Measurements from ENCODE around the gene CACNA2D3. TPM values are rescaled to one million over a fixed set of nuclear protein-coding genes. Genes with fewer than 3 reads are reported as not detected.

The CACNA2D3 gene
- total RNA-seq, 1 experiment from 2014 or later: 0.59 TPM

DNA sequence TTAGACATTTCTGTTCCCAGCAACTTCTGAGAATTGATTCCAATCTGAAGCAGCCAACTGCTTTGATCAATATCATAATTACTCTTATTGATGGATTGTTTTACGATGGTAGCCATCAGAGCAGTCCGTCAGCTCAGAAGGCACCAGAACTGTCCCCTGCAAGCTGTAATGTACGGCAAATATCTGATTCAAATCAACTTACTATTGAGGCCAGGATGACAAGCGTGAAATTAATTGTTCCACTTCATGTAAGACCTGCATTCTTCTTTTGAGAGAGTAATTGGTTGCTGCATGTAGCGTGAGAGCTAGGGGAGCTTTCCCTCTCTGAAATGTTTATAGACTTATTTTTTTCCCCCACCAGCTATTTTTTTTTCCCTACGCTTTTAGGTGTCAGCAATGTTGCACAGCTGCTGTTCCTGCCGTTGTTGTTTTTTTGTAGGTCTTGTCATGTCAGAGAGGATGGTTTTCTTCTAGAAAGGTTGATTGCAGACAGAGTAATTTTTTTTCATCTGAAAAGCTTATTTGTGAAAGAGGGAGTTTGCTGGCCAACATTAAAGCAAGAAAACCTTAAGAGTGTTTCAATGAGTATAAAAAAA, 134.9 kb downstream of the CACNA2D3 start:
- ChIA-PET POLR2A (ENCODE audit: unreplicated experiment) (no interaction called here), CTCF (no interaction called here)
- Histone ChIP-seq H3K27ac (no peak overlapping the region), H4K20me1 (ENCODE audit: insufficient read depth) (no peaks in the 10 kb centered on the region), H3K4me3 (no peak overlapping the region), H3K4me2 (no peak overlapping the region), H3K9me3 (ENCODE audit: insufficient read depth, low read depth) (no peaks in the 10 kb centered on the region), H3K36me3 (ENCODE audit: low read depth) (no peaks in the 10 kb centered on the region), H3F3A (ENCODE audit: insufficient read depth, low read depth) (no peaks in the 10 kb centered on the region), H3K27me3 (ENCODE audit: insufficient read depth, low read depth) (peaks cover 34% of the 10 kb centered on the region), H3K9me2 (ENCODE audit: insufficient read depth) (no peaks in the 10 kb centered on the region; the same call in 1 of the 2 replicates), H3K4me1 (replicated peaks; ENCODE audit: insufficient read depth) (no peaks in the 10 kb centered on the region), H2AFZ (no peak overlapping the region), H3K79me2 (ENCODE audit: low read depth) (no peaks in the 10 kb centered on the region)
- TF ChIP-seq EZH2 (IDR thresholded peaks at IDR 0.05; ENCODE audit: low read depth): no peak
- TF ChIP-seq, protein P1, sequence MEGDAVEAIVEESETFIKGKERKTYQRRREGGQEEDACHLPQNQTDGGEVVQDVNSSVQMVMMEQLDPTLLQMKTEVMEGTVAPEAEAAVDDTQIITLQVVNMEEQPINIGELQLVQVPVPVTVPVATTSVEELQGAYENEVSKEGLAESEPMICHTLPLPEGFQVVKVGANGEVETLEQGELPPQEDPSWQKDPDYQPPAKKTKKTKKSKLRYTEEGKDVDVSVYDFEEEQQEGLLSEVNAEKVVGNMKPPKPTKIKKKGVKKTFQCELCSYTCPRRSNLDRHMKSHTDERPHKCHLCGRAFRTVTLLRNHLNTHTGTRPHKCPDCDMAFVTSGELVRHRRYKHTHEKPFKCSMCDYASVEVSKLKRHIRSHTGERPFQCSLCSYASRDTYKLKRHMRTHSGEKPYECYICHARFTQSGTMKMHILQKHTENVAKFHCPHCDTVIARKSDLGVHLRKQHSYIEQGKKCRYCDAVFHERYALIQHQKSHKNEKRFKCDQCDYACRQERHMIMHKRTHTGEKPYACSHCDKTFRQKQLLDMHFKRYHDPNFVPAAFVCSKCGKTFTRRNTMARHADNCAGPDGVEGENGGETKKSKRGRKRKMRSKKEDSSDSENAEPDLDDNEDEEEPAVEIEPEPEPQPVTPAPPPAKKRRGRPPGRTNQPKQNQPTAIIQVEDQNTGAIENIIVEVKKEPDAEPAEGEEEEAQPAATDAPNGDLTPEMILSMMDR (conservative IDR thresholded peaks at IDR 0.05): no peak
- no TSS peak for BruUV-seq (replicated peaks)
- intact Hi-C loops (cut with micrococcal nuclease; ENCODE audit: unreplicated experiment): no loop called here
- DNase-seq: no peak

DNA sequence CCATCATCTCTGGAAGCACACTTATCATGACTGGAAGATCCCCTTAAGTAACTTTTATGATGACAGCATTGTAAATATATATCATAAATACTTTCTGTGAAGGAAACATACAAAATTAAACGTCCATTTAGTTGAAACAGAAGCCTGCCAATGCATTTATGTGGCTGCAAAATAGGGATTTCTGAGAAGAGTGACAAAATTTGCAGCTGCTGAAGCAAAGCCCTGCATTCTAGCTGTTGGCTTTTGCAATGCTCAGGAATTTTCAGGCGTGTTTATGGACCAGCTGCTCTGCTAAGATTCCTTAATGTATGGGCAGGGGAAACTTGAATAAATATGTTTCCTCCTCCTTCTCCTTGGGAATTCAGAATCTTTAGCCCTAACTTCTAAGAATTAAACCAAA, 137.3 kb downstream of the CACNA2D3 start:
- no peaks in the 10 kb centered on the region; the same call in 1 of the 2 replicates for H3K9me2 ChIP-seq (ENCODE audit: insufficient read depth)
- no peaks in the 10 kb centered on the region for H3F3A ChIP-seq (ENCODE audit: insufficient read depth, low read depth)
- CTCF ChIA-PET: no interaction called here
- no peaks in the 10 kb centered on the region for H4K20me1 ChIP-seq (ENCODE audit: insufficient read depth)
- no peaks in the 10 kb centered on the region for H3K36me3 ChIP-seq (ENCODE audit: low read depth)
- no TSS peak for BruUV-seq (replicated peaks)
- no peak overlapping the region for H3K27ac ChIP-seq
- no peak overlapping the region for H3K4me2 ChIP-seq
- no peaks in the 10 kb centered on the region for H3K9me3 ChIP-seq (ENCODE audit: insufficient read depth, low read depth)
- POLR2A ChIA-PET (ENCODE audit: unreplicated experiment): no interaction called here
- no peak for TF ChIP-seq EZH2 (IDR thresholded peaks at IDR 0.05; ENCODE audit: low read depth)
- TF ChIP-seq, protein P1 (conservative IDR thresholded peaks at IDR 0.05): no peak
- no peak overlapping the region for H3K4me3 ChIP-seq
- DNase-seq: no peak
- no peak overlapping the region for H2AFZ ChIP-seq
- intact Hi-C loops (cut with micrococcal nuclease; ENCODE audit: unreplicated experiment): no loop called here
- H3K79me2 ChIP-seq (ENCODE audit: low read depth): no peaks in the 10 kb centered on the region
- H3K4me1 ChIP-seq (replicated peaks; ENCODE audit: insufficient read depth): no peaks in the 10 kb centered on the region
- H3K27me3 ChIP-seq (ENCODE audit: insufficient read depth, low read depth): peaks cover 22% of the 10 kb centered on the region; the same call in 1 of the 2 replicates

DNA sequence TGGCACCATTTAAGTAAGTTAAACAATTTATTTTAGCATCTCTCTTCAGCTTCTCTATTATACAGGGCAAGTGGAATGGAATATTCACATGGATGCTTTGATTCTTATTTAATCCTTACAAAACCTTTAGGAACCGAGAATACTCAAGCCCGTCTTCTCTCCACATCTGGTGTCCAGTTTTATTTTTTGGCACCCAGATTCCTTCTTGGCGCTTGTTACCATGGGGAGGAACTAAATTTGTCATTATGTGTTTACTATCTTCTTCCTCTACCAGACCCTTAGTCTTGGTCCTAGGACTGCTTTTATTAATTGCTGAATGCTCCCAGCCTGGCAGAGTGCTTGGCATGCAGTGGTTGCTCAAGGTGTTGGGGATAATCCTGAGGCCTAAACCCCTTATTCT, 138.8 kb downstream of the CACNA2D3 start:
- H3K27me3 ChIP-seq (ENCODE audit: insufficient read depth, low read depth): 0 out of 2 replicates have a peak, but pooled peaks cover 9% of the 10 kb centered on the region
- H3F3A ChIP-seq (ENCODE audit: insufficient read depth, low read depth): no peaks in the 10 kb centered on the region
- H3K4me3 ChIP-seq: no peak overlapping the region
- H3K9me3 ChIP-seq (ENCODE audit: insufficient read depth, low read depth): no peaks in the 10 kb centered on the region
- H4K20me1 ChIP-seq (ENCODE audit: insufficient read depth): no peaks in the 10 kb centered on the region
- intact Hi-C loops (cut with micrococcal nuclease; ENCODE audit: unreplicated experiment): no loop called here
- H3K36me3 ChIP-seq (ENCODE audit: low read depth): no peaks in the 10 kb centered on the region
- H3K79me2 ChIP-seq (ENCODE audit: low read depth): no peaks in the 10 kb centered on the region
- no peak for TF ChIP-seq EZH2 (IDR thresholded peaks at IDR 0.05; ENCODE audit: low read depth)
- TF ChIP-seq, protein P1 (conservative IDR thresholded peaks at IDR 0.05): no peak
- DNase-seq: no peak
- no peaks in the 10 kb centered on the region for H3K4me1 ChIP-seq (replicated peaks; ENCODE audit: insufficient read depth)
- CTCF ChIA-PET: no interaction called here
- no peak overlapping the region for H3K4me2 ChIP-seq
- H3K27ac ChIP-seq: no peak overlapping the region
- BruUV-seq (replicated peaks): no TSS peak
- POLR2A ChIA-PET (ENCODE audit: unreplicated experiment): no interaction called here
- no peaks in the 10 kb centered on the region; the same call in 1 of the 2 replicates for H3K9me2 ChIP-seq (ENCODE audit: insufficient read depth)
- H2AFZ ChIP-seq: no peak overlapping the region

All from PC-9 (cell line).